ENCODE data around the gene NPC2. TPM values are rescaled to one million over a fixed set of nuclear protein-coding genes. Genes with fewer than 3 reads are reported as not detected.
A peak's percentile ranks its signal among the peaks of the same experiment; 100 is the strongest.

Gene NPC2
- total and polyA plus RNA-seq, 11 donors: 69.4 to 374 (median 135) TPM

DNA sequence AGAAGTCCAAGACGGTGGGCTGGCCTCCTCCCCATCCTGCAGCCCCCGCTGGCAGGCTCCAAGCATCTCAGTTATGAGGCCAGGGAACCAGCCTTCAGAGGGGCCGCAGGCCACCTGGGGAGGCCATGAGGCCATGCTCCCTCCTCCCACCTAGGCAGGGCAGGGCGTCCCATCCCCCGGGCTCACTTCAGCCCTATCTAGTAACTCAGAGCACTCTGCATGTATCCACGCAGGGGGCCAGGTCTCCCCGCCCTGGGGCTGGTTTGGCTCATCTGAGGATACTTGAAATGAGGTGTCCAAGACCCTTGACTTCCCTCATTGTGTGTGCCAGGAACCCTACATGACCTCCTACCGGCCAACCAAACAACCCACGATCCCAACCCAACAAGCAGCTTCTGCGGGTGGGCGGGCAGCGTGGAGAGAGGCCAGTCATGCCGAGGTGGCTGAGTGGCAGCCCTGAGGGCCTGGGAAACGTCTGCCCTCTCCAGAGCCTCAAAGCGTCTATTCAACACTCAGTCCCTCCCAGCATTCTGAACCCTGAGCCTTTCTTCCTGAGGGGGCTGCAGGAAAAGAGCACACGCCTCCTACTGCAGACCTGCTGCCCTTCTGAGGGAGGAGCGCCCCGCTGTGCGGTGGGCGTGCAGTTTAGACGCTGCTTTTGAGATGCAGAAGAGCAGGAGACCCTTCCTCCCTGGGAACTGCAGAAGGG, 17.3 kb upstream of the NPC2 start:
- peaks cover 0 to 21% (median 0%) of the 10 kb centered on the region in 12 donors for H3K4me1 ChIP-seq
- peak in 2 of 5 donors; percentile 18 to 38 for DNase-seq
- intact Hi-C loops (cut with DNase I): no loop called here
- no peak for ATAC-seq
- TF ChIP-seq CTCF (IDR thresholded peaks at IDR 0.05): no peak
- TF ChIP-seq POLR2A (IDR thresholded peaks at IDR 0.05): no peak
- no peak overlapping the region for H3K4me3 ChIP-seq
- WGBS, 4 donors: 49 to 77% (median 64%) methylated on average over 14 to 21 of the region's 21 CpGs
- H3K36me3 ChIP-seq: peaks cover 0 to 37% (median 0%) of the 10 kb centered on the region in 9 donors
- no peak overlapping the region for H3K27ac ChIP-seq
- no peaks in the 10 kb centered on the region for H3K27me3 ChIP-seq
- H3K9me3 ChIP-seq: no peaks in the 10 kb centered on the region

DNA sequence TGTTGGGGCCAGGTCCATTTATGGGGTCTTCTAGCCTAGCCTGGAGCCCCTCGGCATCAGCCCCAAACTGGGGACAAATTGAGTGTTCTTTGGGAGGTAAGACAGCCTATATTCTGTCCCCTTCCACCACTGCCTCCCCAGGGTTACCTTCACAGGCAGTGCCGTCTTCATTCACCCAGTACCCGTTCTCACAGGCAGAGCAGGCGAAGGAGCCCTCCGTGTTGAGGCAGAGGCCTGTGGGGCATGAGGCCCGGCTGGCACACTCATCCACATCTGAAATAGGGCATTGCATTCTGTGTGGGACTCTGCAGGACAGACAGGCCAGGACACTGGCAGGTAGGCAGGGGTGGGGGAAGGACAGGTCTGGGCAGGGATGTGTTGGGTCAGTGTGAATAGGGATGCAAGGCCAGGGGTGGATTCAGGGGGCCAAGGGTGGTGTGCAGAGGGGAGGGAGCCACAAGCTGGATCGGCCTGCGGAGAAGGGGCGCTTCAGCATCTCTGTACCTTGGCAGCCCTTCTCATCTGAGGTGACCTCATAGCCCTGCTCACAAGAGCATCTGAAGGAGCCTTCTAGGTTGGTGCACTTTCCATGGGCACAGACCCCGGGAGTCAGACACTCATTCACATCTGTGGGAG, 16.6 kb upstream of the NPC2 start:
- no peak overlapping the region for H3K4me3 ChIP-seq
- peaks cover 0 to 44% (median 2%) of the 10 kb centered on the region in 9 donors for H3K36me3 ChIP-seq
- intact Hi-C loops (cut with DNase I): loop anchor here in 1 of 10 donors (10.0 kb wide), 1 partner anchor 295 kb away; no protein-coding TSS in a partner anchor
- H3K27ac ChIP-seq: no peak overlapping the region
- DNase-seq (peak in 2 of 5 donors; percentile 17 to 47), ATAC-seq (no peak)
- no peaks in the 10 kb centered on the region for H3K9me3 ChIP-seq
- 89 to 95% (median 92%) methylated on average over 7 to 10 of the region's 10 CpGs for WGBS, 4 donors
- peaks cover 0 to 16% (median 0%) of the 10 kb centered on the region in 12 donors for H3K4me1 ChIP-seq
- TF ChIP-seq CTCF (IDR thresholded peaks at IDR 0.05): no peak
- TF ChIP-seq POLR2A (IDR thresholded peaks at IDR 0.05): no peak
- no peaks in the 10 kb centered on the region for H3K27me3 ChIP-seq

GRCh38 chr14:74508844-74509428, 15.8 kb upstream of the NPC2 start:
- ATAC-seq: no peak
- no peaks in the 10 kb centered on the region for H3K9me3 ChIP-seq
- H3K4me3 ChIP-seq: no peak overlapping the region
- TF ChIP-seq POLR2A (IDR thresholded peaks at IDR 0.05) (no peak), CTCF (IDR thresholded peaks at IDR 0.05) (no peak)
- H3K27me3 ChIP-seq: no peaks in the 10 kb centered on the region
- peaks cover 0 to 8% (median 0%) of the 10 kb centered on the region in 12 donors for H3K4me1 ChIP-seq
- peaks cover 0 to 52% (median 5%) of the 10 kb centered on the region in 9 donors for H3K36me3 ChIP-seq
- intact Hi-C loops (cut with DNase I): loop anchor here in 1 of 10 donors (10.0 kb wide), 1 partner anchor 296 kb away; no protein-coding TSS in a partner anchor
- WGBS, 4 donors: 74 to 87% (median 76%) methylated on average over 5 to 13 of the region's 13 CpGs
- DNase-seq: peak in 1 of 5 donors; percentile 11
- H3K27ac ChIP-seq: no peak overlapping the region

DNA sequence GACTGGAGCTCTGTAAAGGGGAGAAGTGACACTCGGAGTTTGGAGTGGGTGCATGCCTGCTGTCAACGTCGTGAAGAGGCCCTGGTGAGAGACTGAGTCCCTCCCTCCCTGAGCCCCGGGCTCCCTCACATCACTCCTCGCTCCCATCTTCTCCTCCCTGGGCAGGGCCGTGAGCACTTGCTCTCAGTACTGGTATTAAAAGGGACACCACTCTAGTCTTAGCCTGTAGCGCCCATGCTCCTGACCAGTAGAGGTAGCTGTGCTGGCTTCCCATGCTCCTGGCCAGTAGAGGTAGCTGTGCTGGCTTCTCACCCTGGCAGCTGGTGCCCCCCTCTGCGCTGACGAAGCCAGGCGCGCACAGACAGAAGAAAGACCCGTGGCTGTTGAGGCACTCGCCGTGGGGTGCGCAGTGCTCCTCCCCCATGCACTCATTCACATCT, 15.2 kb upstream of the NPC2 start:
- TF ChIP-seq CTCF (IDR thresholded peaks at IDR 0.05): peak in 3 of 12 donors; percentile 13 to 25 (median 17)
- no peak for TF ChIP-seq POLR2A (IDR thresholded peaks at IDR 0.05)
- H3K9me3 ChIP-seq: no peaks in the 10 kb centered on the region
- DNase-seq (peak in 2 of 5 donors; percentile 23 to 38), ATAC-seq (no peak)
- H3K27me3 ChIP-seq: no peaks in the 10 kb centered on the region
- H3K4me1 ChIP-seq: peaks cover 0 to 5% (median 0%) of the 10 kb centered on the region in 12 donors
- intact Hi-C loops (cut with DNase I): loop anchor here in 1 of 10 donors (10.0 kb wide), 1 partner anchor 296 kb away; no protein-coding TSS in a partner anchor
- H3K4me3 ChIP-seq: no peak overlapping the region
- WGBS, 4 donors: 46 to 50% (median 49%) methylated on average over 12 to 15 of the region's 15 CpGs
- H3K36me3 ChIP-seq: peaks cover 0 to 58% (median 9%) of the 10 kb centered on the region in 9 donors
- H3K27ac ChIP-seq: no peak overlapping the region
